GM21526 (cell line): ENCODE data around the gene PCSK5.
"Not testable (repeated sequence)": the region's sequence is repeated elsewhere in the genome, so short reads cannot be mapped to it uniquely, and the experiment has no call there.

Experiments used
- ATAC-seq: cut with Tn5 transposase; IDR thresholded peaks from one replicate; pipeline ENCODE4 v1.9.1; 2021; ENCODE audit warnings: moderate library complexity; ENCODE audit not compliant: unreplicated experiment, low FRiP score

PCSK5 gene

DNA sequence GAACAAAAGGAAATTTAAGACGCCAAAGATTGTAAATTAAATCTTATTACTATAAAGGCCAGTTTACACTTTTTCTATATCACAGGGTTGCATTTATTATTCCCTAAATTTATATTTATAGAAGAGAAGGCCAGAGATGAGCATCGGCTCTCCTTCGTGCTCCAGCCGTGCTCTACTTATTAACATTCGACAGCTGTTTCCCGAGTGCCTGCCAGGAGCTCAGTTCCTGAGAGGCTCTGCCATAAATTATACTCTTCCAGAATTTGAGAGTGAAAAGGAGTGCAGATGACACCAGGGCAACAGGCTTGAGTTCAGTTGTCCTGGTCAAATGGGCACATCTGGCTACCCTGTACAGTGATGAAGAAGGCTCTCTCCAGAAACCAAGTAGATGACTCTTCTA is 70.1 kb downstream of the PCSK5 start:
- ATAC-seq: no peak

DNA sequence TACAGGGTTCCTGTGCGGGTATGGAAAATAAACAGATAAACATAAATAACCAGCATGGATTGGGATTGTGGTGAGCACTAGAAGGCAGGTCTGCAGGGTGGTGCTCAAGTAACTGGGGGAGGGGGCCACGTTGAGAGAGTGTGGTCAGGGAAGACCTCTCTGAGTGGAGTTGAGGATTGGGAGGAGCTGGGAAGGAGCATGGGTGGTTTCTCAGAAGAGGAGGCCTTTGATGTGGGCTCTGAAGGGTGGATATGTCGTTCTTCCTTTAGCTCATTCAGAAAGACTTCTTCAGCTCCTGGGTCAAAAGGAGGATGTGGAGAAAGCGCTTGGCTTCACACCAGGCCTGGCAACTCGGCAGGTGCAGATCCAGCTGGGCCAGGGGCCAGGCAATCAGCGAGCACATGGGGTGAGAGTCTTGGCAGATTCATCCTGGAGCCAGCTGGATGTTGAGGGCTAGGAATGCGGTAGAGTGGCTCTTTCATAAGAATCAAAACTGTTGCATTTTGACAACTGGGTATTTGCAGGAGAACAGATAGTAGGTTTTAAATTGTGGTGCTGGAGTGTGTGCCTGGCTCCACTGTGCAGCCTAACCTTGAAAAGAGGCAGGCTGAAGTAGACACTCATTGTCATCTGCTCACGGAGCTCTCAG is 71.7 kb downstream of the PCSK5 start:
- ATAC-seq: no peak

DNA sequence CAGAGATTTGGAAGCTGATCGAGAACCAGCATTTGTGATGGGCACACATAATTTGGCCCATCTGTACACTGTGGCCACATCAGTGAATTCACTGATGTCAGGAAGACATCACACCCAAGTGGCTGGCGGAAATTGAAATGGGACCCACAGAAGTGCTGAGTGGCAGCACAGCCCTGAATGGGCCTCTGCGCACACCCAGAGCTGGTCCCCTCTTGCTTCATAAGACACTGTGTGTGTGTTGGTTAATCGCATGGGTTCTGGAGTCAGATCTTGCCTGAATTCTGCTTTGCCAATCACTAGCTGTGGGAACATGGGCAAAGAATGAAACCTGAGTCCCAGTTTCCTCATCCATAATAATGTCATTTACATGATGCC is 72.2 kb downstream of the PCSK5 start:
- no peak for ATAC-seq

DNA sequence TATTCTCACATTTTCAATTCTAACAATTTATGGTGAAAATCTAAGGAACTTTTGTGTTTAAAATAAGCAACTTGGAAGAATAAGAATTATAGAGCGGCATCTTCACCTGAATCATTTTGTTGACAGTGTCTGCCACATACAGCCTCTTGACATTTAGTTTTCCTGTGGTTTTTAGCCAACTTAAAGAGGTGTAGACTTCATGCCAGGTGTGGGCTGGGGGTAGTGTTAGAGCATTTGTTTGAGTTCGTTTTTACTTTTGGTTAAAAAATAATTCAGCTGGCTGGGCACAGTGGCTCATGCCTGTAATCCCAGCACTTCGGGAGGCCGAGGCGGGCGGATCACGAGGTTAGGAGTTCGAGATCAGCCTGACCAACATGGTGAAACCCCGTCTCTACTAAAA is 72.8 kb downstream of the PCSK5 start:
- ATAC-seq: not testable (repeated sequence)

DNA sequence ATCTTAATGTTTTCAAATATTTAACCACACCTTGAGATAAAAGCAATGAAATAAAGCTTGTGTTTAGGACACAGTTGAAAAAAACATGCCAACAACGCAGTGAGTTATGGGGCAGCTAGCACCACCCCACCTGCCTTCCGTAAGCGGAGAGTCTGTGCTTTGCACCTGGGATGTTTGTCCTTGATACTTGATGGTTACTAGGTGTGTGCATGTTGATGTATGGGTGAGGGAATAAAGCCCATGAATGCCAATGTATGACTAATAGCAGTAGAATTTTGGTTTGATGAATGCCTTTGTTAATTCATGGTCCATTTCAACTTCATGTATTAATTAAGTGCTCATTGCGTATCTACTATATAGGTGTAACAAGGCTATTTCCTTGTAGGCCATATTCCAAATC is 74.0 kb downstream of the PCSK5 start:
- no peak for ATAC-seq

DNA sequence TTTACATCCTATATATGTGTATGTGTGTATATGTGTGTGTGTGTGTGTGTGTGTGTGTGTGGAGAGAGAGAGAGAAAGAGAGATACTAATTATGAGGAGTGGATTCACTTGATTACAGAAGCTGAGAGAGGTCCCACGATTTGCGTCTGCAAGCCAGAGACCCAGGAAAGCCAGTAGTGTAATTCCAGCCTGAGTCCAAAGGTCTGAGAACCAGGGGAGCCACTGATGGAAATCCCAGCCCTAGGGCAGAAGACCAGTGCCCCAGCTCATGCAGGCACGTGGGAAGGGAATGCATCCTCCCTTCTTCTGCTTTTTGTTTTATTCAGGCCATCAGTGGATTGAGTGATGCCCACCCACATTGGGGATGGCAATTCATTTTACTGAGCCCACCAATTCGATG is 74.8 kb downstream of the PCSK5 start:
- ATAC-seq: no peak

DNA sequence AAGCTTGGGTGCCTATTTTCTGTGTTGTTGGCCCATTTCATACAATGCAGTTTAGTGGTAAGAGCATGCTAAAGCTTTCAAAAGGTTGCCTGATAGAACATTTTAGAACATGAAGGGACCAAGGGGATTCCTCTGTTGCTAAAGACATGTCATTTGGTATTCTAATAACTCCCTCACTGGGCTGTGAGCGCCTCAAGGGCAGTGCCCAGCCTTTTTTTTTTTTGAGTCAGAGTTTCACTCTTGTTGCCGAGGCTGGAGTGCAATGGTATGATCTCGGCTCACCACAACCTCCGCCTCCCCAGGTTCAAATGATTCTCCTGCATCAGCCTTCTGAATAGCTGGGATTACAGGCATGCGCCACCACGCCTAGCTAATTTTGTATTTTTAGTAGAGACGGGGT is 77.1 kb downstream of the PCSK5 start:
- ATAC-seq: no peak

DNA sequence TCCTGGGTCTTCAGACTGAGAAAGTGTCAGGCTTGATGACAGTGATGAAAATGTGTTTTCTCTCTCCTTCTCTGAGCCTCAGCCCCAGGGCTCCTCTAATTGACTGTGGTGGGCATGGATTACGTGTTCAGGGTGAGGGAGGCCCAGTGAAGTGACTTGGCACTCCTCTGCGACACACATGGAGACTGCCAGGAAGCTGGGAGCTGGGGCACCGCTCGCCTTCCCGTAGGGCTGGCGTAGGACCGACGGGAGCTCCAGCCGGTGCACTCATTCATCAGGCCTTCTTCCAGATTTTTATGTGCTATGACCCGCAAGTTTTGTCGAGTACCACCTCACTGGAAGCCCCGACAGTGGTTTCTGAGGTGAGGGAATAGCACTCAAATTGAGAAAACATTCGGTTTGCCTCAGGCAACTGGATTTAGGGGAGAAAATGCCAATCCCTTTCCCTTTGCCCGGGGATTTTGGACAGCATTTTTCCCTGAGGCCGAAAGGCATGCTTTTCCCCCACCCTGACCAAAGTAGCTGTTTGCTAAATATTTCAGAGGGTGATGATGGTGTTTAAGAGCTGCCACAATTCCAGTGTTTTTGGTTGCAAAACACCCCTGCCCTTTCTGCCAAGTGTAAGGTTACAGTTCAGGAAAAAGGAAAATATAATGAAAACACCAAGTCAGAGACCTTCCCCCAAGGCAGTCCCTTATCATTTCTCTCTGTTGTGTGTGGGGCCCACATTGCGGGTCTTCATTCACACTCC is 83.7 kb downstream of the PCSK5 start:
- ATAC-seq: no peak

DNA sequence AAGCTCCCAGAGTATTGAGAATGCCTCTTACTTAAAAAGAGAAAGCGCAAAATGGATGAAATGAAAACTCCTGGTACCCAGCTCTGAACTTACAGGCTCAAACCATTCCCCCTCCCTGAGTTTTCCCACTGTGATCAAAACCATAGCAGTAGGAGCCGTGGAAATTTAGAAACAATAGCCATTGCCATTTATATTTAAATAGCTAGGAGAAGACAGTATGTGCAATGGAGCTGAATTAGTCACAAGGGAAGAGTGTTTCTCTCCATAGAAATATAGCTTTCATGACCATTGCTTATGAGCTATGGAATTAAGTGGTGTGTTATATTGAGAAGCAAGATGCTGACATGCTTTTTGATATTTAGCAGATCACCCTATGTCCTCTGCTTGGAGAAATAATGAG is 84.6 kb downstream of the PCSK5 start:
- no peak for ATAC-seq

DNA sequence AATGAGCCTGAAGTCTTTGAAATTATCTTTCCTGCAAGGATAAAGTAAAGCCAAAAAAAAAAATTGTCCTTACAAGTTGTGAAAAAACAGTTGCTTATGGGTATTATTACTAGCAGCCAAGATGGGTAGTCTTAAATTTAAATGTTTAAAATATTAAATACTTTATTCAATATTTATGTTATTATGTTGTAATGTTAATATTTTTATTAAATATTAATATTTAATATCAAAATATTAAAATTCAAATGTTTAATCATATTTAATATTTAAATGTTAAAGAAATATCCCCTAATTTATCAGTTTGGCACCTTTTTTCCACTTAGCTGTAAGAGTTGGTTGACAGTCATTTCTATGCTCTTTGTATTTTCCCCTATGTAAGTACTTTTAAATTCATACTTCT is 86.1 kb downstream of the PCSK5 start:
- no peak for ATAC-seq

DNA sequence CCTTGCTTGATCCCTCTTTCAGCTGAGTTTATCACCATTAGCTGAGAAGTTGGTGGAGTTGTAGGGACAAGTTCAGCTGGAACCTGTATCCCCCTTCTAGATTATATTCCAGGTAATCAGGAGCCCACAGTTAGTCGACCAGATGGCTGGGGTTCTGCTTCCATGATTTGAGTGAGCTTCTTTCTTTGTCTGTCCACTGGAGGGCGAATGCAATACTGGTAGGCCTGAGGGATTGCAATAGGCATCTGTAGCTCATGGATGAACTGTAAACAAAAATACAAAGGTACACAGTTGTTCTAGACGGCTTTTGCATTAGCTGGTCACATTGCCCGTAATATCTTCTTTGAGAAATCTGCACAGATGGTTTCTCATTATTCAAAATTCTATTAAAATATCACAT is 88.9 kb downstream of the PCSK5 start:
- no peak for ATAC-seq

DNA sequence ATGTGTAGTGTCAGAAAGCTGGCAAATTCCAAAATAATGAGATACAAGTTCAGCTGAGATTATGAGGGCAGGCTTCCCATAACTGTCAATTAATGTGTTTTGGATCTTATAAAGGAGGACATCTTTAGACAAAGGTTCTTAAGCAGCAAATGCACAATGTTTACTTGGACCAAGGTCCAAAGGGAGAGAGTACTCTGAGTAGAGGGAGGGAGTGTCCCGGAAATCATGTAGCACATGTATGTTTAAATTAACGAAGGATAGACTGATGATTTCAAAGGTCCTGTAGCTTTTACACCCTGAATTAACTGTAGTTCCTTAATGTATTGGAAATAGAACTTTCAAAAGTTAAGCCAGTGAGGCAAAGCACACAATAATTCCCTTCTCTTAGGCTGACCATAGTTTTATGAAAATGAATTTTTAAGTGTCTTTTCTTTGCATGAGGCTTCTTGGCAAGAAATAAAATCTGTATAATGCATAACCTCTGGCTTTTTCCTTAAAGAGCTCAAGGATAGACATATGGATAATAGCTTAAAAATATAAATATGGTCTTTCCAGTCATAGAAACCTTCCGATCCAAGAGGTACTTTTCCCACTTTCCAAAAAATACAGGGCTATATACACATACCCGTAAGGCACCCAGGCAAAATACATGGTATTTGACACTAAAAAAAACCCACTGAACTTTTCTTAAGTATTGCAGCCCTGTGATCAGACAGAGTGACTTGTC is 93.0 kb downstream of the PCSK5 start:
- ATAC-seq: no peak

DNA sequence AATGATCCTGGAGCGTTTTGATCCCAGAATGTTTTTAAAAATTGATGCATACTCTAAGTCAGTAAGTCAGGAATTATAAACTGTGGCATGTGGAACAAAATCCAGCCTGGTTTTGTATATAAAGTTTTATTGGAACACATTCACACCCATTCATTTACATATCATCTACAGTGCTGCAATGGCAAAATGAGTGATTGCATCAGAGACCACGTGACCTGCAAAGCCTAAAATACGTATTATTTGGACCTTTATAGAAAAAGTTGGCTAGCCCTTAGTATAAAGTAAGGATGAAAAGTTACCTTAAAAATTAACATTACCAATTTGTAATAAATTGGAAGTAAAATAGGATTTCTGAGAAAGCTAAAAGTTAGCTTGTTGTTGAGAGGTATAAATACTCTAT is 95.0 kb downstream of the PCSK5 start:
- no peak for ATAC-seq

DNA sequence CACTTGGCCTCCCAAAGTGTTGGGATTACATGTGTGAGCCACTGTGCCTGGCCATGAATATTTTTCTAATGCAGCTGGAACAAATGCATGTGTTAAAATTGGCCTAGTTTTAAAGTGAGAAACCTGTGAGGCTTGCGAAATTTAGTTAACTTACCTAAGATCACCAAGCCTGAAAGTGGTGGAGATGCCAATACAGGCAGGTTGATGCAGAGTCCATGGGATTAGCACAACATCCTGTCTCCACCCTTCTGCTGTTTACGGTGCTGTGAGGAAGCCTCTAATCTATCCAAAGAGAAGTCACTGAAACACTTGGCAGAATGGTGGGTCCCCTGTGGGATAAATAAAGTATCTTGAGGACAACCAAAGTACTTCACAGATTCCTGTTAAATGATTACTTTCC is 98.2 kb downstream of the PCSK5 start:
- ATAC-seq: no peak

DNA sequence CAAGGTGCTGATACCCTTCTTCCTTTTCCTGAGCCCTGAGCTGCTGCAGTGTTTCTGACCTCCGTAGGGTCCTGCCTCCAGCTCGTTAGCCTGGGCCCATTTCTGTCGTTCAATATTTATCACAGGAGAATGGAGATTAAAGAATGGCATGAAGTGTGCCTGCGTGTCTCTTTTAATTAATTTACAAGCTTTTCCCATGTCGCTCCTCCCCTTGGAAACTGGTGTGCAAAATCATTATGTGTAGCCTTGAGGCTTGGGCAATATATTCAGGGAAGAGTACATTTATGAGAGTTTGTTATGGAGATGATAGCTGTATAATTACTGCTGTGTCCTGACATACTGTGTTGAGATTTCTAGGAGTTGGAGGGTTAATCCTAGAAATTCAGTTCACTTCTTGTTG is 99.7 kb downstream of the PCSK5 start:
- ATAC-seq: no peak

DNA sequence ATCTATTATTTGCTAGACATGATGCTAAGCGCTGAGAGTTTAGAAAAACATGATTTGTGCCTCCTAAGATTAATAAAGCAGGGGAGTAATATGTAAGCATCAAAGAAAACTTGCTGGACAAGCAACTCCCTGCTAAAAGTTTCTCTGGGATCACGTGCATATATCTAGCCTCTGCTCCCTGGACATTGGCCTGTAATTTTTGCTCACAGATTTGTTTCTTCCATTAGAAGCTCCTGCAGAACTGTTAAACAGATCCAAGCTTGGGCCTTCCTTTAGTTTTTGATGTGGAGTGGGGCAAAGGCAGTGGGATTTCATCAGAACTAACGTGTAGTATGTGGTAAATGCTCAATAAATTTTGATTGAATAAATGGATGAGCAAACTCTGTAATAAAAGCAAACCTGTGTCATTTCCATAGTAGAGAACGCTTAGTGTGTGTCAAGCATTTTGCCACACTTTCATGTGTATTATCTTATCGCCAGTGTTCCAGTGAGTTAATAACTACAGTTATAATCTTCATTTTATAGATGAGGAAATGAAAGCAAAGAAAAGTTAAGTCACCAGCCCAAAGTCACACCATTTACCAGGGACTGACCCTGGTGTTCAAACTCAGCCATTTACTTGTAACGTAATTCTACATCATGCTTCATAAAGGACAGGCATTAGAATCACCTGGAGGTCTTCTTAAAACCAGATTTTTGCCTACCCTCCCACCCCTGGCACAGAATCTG is 100.3 kb downstream of the PCSK5 start:
- ATAC-seq: no peak

DNA sequence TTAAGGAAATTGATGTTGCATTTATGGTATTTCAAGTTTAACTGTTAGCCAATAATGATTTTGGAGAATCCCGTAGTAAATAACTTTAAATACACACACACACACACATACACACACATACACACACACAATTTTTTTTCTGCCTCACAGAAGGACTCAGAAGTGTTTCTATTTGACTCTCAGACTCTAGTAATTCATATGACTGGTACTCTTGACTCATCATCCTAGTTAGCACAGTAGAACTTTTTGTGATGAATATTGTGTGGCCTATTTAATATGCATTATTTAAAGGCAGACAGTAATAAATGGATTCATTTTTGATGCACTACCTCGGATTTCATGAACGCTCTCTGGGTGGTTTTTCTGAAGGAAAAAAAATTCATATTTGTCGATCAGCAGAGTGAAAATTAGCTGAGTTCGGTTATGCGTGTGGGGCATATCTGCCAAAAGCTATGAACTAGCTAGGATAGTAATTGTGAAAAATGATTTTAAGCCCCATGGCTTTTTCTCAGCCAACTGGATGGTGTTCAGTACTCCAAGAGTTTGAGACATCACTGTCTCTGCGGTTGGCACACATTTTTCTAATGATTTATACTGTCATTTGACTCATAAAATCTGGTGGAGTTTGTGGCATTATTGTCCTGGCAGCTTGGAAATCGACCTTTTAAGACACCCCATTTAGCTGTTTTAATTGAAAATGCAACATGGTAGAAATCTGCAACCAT is 102.2 kb downstream of the PCSK5 start:
- ATAC-seq: no peak

DNA sequence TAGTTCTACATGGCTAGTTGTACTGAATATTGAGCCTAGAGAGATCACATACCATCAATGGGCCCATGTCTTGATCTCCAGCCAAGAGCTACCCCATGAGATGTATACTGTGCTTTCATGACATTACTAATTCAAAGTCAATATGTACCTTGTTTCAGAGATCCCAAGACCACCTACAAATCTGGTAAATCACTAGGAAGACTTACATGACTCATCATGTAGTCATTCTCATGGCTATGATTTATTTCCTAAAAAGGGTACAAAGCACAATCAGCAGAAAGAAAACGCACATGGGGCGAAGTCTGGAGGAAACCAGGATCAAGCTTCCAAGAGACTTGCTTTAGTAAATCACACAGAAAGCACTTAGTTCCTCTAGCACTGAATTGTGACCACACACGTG is 103.0 kb downstream of the PCSK5 start:
- no peak for ATAC-seq

DNA sequence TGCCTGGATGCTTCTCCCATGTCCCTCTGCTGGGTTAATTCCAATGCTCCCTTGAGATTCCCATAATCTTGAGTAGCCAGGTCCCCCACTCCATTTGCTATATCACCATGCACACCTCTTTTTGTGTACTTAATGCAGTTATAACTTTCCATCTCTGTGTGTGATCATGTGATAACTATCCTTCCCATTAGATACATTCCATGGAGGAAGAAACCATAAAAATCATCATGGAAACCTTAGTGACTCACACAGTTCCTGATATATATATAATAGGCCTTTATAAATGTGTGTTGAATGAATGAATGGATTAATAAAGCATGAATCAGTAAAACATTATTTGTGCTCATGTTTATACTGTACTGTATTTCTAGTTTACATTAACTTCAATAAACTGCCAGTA is 104.6 kb downstream of the PCSK5 start:
- no peak for ATAC-seq

DNA sequence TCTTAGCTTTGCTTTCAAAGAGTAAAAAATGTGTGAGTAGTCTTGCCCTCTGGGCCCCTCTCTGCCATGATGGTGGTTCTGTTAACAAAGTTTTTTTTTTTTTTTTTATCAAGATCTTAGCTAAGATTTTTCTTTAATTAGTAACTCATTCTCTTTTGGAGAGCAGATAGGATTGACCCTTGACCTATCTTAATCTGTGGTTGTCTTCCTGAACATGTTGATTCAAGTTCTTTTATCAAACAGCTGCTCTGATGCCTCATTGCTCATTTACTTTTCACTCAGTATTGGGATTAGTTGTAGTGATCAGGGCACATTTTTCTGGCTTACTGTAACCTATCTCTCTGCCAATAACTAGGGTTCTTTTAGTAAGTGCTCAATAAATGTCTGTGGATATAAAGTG is 106.3 kb downstream of the PCSK5 start:
- ATAC-seq: no peak

DNA sequence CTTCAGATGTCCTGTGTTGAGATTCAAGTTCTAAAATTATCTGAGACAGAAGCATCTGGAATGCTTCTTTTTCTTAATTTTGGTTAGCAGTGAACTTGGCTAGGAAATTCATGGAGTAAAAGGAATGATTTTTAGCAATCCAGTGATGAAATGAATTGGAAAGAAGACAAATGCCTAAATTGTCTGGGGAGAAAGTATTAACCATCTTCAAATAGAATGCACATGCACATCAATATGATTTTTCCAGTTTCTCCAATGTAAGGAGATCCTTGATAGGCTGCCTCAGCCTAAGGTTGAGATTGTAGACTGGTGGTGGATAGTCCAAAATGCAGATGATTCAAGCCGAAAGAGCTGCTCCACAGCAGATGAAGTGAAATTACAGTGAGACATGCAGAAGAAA is 106.7 kb downstream of the PCSK5 start:
- ATAC-seq: no peak
